Forelimb muscle (tissue), 1 donor: Measurements from ENCODE around the gene TPST1. TPM values are rescaled to one million over a fixed set of nuclear protein-coding genes. Genes with fewer than 3 reads are reported as not detected.
"Not testable (repeated sequence)": the region's sequence is repeated elsewhere in the genome, so short reads cannot be mapped to it uniquely, and the experiment has no call there.

ENCODE experiments used
- DNase-seq: peaks from one replicate; pipeline ENCODE4 v3.0.0-alpha.2; 2013; ENCODE audit warnings: low read depth
- polyA plus RNA-seq: library from polyadenylated mRNA; unstranded; fragments of 120-200 nt; gene quantifications from one replicate; pipeline ENCODE4 v1.2.1, GENCODE V29; 2013; ENCODE audit not compliant: insufficient read length

Gene TPST1
- 12.0 TPM for polyA plus RNA-seq

DNA sequence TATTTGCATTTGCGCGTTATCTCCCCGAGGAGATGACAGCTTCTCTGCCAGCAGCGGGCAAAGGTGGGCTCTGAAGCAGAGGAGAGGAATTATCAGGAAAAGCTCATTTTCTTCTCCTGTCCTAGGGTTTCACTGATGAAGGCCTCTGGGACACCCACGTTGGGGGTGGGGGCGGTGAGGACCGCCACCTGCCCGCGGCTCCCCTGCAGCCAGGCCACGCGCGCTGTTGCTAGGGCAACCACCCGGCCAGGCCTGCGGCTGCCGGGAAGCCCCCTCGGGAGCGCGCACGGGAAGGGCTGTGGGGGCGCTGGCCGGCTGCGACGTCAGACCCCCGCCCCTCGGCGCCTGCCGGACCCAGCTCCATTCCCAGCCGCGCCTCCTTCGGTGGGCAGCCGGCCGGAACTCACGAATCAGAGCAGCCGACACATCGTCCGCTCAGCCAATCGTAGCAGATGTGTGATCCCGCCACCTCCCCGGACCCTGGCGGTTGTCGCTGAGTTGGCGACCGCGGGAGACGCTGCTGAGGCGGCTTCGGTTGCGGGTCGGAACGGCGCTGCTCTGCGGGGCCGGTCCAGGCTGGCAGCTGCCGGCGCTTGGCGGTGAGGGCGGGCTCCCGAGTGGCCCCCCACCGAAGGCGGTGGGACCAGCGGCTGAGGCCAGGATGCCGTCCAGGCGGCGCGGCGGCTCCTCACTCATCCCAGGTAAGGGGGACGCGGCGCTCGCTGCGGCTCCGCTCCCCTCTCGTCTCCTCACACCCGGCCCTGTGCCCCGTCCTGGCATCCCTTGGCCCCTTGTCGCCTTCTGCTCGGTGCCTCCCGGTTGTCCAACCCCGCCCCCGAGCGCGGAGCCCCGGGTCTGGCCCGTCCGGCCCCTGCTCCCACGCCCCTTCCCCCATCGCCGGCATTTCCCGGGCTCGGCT lies at the start of gene TPST1:
Gene TPST1 (plus strand): TSS at position 513 of the 919 bp plus-strand sequence. CDS start 35,092 bp downstream, outside the sequence.
- DNase-seq, result peak; percentile 75

DNA sequence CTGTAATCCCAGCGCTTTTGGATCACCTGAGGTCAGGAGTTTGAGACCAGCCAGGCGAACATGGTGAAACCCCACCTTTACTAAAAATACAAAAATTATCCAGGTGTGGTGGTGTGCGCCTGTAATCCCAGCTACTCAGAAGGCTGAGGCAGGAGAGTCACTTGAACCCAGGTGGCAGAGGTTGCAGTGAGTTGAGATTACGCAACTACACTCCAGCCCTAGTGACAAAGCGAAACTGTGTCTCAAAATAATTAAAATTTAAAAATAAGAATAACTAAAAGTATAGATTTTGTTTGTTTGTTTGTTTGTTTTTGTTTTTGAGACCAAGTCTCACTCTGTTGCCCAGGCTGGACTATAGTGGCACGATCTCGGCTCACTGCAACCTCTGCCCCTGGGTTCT lies 49.1 kb upstream of the TPST1 start:
- DNase-seq, result not testable (repeated sequence)

DNA sequence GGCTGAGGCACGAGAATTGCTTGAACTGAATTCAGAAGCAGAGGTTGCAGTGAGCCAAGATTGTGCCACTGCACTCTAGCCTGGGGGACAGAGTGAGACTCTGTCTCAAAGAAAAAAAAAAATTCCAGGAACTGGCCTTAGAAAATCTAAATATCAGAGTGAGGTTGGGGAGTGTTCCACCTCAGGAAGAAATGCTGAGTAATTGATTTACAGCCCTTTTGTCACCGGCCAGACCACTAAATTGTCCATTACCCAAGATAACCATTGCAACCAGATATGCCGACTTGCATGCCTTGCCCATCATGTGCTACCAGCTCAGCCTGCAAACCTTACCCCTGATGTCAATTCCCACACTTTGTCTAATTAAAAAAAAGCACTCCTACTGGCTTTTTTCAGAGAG lies 48.1 kb upstream of the TPST1 start:
- DNase-seq, result no peak

DNA sequence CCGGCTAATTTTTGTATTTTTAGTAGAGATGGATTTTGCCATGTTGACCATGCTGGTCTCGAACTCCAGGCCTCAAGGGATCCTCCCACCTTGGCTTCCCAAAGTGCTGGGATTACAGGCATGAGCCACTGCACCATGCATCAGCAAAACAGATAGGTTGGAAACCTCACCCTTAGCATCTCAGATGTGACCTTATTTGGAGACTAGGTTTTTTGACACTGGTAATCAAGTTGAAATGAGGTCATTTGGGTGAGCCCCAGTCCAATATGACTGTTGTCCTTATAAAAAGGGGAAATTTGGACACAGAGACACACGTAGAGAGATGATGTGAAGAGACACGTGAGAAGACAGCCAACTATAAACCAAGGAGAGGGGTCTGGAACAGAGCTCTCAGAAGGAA lies 42.5 kb upstream of the TPST1 start:
- no peak for DNase-seq

DNA sequence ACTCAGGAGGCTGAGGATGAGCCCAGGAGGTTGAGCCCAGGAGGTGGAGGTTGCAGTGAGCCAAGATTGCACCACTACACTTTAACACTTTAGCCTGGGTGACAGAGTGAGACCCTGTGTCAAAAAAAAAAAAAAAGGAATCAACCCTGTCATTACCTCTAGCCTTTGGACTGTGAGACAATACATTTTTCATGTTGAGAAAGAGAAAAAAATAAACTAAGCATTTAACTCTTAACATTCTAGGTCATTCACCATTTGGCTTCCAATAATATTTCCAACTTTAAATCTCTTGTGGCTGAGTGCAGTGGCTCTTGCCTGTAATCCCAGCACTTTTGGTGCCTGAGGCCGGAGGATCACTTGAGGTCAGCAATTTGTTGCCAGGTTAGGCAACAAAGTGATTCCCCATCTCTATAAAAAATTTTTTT lies 41.9 kb upstream of the TPST1 start:
- DNase-seq, result no peak

DNA sequence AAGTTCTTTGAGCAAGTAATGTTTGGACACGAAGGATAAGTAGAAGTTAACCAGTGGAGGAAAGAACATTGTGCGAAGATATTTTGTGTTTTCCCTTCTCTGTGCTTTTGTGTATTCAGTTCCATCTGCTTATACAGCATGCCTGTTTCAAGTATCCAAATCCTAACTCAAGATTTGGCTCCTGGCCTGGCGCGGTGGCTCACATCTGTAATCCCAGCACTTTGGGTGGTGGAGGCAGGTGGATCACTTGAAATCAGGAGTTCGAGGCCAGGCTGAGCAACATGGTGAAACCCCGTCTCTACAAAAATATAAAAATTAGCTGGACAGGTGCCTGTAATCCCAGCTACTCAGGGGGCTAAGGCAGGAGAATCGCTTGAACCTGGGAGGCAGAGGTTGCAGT lies 40.8 kb upstream of the TPST1 start:
- no peak for DNase-seq

DNA sequence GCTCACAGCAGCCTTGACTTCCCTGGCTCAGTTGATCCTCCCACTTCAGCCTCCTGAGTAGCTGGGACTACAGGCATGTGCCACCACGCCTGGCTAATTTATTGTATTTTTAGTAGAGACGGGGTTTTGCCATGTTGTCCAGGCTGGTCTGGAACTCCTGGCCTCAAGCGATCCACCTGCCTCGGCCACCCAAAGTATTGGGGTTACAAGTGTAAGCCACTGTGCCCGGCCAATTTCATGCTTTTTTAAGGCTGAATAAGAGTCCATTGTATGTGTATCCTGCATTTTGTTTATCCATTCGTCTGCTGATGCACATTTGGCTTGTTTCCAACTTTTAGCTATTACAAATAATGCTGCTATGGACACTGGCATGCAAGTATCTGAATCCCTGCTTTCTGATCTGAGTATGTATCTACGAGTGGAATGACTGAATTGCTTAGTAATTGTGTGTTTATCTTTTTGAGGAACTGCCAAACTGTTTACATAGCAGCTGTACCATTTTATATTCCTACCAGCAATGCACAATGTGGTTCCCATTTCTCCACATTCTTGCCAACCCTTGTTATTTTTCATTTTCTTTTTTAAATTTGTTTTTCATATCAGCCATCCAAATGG lies 37.3 kb upstream of the TPST1 start:
- no peak for DNase-seq

DNA sequence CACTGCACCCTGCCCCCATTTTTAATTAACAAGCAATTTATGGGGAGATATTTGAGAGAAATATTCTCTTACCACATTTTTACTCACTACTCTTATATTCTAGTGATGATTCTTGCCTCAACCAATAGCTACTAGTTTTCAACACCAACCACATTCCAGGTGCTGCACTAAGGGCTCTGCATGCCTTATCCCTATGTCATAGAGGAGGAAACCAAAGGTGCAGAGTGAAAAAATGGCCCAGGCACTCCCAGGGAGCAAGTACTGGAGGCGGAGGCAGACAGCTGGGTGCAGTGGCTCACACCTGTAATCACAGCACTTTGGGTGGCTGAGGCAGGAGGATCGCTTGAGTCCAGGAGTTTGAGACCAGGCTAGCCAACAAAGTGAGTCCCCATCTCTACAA lies 35.5 kb upstream of the TPST1 start:
- no peak for DNase-seq

DNA sequence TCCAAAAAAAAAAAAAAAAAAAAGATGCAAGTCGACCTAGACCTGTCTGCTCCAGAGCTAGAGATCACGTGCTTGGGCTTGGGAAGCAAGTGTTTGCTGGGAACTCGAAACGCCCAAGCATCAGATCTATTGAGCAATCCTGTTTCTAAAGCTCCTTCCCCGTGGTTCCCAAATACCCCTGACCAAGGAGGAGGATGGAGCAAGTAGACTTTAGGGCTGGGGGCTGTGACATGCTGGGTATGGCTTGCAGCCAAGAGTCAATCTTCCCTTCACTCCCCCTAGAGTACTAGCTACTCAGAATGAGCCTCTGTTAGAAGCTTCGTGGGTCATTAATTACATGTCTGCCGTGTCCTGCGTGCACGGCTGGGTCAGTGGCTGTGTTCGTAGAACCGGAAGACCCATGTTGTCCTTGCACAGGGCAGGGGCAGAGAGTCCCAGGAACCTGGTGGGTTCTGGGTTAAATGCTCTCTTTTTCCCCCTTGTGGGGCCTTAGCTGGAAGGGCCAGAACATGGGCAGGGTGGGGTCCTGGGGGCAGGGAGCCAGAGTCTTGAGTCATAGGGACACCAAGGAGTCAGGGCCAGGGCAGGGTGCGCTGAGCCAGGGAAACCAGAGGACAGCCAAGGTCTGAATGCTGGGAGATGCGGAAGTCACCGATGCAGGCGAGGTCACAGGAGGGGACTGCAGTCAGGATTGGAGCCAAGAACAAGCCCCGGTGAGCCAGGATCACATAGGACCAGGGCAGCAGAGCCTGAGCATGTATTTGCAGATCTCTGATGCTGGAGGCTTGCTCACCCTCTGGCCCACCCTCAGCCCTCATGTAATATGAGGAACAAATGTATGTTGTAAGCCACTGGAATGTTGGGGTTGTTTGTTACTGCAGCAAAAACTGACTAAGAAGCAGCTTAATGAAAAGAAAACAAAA lies 34.6 kb upstream of the TPST1 start:
- DNase-seq, result no peak

DNA sequence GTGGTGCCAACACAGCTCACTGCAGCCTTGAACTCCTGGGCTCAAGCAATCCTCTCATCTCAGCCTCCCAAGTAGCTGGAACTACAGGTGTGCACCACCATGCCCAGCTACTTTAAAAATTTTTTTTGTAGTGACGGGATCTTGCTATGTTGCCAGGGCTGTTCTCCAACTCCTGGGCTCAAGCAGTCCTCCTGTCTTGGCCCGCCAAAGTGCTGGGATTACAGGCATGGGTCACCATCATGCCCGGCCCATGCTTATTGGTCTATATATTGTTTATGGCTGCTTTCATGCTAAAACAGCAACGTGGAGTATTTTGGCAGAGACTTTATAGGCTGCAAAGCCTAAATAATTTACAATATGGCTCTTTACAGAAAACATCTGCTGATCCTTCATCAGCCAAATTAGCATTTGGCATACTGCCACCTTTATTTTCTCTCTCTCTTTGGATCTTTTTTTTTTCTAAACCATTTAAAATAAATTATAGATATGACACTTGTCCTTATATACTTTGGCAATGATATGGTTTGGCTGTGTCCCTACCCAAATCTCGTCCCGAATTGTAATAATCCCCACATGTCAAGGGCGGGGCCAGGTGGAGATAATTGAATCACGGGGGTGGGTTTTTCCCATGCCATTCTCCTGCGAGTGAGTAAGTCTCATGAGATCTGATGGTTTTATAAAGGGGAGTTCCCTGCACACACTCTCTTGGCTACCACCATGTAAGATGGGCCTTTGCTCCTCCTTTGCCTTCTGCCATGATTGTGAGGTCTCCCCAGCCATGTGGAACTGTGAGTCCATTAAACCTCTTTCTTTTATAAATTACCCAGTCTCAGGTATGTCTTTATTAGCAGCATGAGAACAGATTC lies 32.4 kb upstream of the TPST1 start:
- not testable (repeated sequence) for DNase-seq

DNA sequence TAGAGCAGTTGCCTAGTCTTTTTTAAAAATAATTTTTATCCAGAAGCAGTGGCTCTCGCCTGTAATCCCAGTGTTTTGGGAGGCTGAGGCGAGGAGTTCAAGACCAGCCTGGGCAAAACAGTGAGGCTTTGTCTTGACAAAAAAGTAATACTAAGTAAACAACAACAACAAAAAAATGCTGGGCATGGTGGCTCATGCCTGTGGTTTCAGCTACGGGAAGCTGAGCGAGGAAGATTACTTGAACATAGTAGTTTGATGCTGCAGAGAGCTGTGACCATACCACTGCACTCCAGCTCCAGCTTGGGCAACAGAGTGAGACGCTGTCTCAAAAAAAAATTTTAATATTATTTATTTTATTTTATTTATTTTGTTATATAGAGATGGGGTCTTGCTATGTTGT lies 31.3 kb upstream of the TPST1 start:
- no peak for DNase-seq

DNA sequence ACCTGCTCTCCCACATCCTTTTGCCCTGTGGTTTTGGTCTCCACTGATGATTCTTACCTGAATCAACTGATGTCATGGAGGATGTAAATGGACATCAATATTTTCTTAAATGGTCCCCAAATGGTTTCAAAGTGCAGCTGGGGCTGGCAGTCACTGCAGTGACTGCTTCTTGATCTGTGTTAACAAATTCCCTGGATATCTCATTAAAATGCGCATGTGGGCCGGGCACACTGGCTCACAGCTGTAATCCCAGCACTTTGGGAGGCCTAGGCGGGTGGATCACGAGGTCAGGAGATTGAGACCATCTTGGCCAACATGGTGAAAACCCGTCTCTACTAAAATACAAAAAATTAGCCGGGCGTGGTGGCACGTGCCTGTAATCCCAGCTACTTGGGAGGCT lies 30.1 kb upstream of the TPST1 start:
- DNase-seq, result not testable (repeated sequence)

DNA sequence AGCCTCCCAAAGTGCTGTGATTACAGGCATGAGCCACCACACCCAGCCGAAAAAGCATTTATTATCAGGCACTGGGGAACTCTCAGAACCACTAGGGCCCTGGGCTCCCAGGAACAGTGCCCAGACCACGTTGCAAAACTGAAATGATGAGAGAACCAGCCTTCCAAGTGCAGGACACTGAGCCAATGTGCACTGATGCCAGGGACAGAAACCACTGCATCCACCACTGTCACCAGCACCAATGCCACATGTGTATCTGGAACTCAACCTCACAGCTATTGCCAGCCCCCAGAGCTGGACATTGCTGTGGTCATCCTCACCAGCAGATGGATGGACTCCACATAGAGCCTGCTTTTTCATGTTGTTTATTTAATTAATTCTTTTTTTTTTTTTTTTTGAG lies 28.2 kb upstream of the TPST1 start:
- no peak for DNase-seq

DNA sequence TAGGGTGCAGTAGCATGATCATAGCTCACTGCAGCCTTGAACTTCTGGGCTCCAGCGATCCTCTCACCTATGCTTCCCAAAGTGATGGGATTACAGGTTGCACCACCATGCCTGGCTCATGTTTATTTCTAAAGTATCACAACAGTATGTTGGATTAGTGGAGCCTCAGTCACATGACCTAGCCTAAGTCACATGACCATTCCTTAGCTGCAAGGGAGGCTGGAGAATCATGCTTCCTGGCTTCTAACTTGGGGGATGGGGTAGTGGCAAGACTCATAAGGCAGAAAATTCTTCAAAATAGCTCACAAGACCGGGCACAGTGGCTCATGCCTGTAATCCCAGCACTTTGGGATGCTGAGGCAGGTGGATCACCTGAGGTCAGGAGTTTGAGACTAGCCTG lies 26.9 kb upstream of the TPST1 start:
- DNase-seq, result no peak

DNA sequence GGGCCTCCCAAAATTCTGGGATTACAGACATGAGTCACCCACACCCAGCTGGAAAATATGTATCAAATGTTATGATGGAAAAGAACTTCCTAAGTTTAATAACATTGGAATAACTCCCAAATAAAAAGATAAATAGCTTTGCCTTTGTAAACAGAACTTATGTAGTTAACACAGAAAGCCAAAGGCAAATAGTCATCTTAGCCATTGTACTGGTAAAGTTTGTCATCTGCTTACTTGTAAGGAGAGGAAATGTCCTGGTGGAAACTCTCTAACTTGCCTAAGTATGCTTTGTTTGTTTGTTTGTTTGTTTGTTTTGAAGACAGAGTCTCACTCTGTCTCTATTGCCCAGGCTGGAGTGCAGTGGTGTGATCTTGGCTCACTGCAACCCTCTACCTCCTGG lies 23.8 kb upstream of the TPST1 start:
- DNase-seq, result no peak

DNA sequence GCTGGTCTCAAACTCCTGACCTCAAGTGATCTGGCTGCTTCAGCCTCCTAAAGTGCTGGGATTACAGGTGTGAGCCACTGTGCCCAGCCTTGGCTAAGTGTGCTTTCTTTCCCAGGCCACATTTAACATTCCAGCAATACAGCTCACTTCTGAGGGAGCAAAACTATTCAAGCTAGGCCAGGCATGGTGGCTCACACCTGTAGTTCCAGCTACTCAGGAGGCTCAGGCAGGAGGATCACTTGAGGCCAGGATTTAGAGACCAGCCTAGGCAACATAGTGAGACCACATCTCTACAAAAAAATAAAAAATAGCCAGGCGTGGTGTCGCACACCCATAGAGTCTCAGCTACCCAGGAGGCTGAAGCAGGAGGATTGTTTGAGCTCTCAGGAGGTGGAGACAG lies 23.3 kb upstream of the TPST1 start:
- no peak for DNase-seq

DNA sequence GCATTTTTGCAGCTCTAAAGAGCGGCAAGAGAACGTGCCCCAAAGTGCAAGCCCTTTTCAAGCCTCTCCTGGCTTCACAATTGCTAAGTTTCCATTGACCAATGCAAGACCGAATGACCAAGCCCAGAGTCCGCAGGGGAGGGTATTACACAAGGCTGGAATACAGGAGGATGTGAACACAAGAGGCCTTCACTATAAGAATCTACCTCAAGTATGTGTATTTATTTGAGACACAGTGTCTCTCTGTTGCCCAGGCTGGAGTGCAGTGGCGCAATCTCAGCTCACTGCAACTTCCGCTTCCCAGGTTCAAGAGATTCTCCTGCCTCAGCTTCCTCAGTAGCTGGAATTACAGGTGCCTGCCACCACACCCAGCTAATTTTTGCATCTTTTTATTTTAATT lies 22.2 kb upstream of the TPST1 start:
- no peak for DNase-seq

DNA sequence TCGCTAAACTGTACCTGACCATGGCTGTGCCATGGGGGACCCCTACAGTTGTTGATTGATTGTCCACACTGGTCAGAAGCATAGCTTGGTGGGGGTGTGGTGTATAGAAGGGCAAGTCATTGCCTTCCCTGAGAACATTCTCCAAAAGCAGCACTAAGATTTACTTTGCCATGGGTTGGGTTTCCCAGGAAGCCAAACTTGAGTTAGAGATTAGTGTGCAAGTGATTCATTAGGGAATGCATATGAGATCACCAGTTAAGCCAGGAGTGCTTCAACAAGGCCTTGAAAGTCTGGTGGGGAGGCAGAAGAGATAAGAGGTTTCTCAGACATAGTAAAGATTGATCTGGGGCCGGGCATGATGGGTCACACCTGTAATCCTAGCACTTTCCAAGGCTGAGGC lies 21.4 kb upstream of the TPST1 start:
- no peak for DNase-seq

DNA sequence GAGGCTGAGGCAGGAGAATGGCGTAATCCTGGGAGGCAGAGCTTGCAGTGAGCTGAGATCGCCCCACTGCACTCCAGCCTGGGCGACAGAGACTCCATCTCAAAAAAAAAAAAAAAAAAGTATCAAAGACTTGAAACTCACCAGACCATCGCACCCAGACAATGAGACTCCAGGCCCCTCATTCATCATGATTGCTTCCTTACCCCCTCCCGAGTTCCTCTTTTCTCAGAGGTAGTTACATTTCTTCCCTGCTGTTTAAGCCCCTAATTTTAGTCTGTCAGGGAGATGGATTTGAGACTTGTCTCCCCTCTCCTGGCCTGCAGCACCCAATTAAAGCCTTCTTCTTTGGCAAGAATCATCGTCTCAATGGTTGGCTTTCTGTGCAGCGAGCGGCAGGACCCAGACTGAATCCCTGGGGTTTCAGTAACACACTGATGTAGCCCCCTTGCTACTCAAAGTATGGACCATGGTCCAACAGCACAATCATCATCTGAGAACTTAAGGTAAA lies 19.4 kb upstream of the TPST1 start:
- DNase-seq, result no peak

DNA sequence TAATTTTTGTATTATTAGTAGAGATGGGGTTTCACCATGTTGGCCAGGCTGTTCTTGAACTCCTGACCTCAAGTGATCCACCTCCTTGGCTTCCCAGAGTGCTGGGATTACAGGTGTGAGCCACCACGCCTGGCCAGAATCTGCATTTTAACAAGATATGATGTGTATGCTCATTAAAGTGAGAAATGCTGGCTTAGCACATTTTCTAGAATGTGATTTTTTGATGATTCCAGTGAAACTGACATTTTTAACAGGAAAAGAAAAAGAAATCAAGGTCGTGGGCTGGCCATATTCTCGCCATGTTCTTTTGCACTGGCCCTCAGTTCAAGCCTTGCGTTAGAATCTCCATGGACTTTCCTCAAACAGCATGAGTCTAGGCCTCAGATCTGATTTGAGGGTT lies 18.1 kb upstream of the TPST1 start:
- no peak for DNase-seq

DNA sequence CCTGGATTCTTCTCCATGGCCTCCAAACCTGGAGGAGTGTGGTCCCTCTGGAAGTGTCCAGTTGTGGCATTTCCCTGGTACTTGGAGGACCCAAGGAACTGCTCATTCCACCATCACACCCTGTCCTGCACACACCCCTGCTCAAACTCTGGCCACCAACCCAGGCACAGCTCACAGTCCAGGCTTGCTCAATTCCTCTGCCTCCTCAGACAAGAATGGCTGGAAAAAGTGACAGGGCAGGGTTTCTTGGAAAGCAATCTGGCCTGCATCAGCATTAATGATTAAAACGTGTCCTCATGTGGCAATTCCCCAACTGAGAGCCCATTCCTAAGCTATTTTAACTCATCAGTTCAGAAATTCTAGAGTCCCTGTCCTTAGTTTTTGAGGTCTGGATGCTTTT lies 17.2 kb upstream of the TPST1 start:
- DNase-seq, result peak; percentile 85
